ENCODE measurements around the gene FAM114A1. TPM values are rescaled to one million over a fixed set of nuclear protein-coding genes. Genes with fewer than 3 reads are reported as not detected.
A peak's percentile ranks its signal among the peaks of the same experiment; 100 is the strongest.

The FAM114A1 gene
- total RNA-seq, 1 donor from 2014 or later: 159 TPM

GRCh38 chr4:38846015-38846414 lies 21.6 kb upstream of the FAM114A1 start:
- Mint-ChIP-seq H3K27me3 (ENCODE audit: low read depth, unreplicated experiment) (no peaks in the 10 kb centered on the region), H3K27ac (ENCODE audit: unreplicated experiment) (no peak overlapping the region), H3K36me3 (ENCODE audit: low read depth, unreplicated experiment) (peaks cover 4% of the 10 kb centered on the region), H3K9me3 (ENCODE audit: unreplicated experiment) (peaks cover 25% of the 10 kb centered on the region), H3K4me1 (ENCODE audit: low read depth, unreplicated experiment) (no peaks in the 10 kb centered on the region), H3K4me3 (ENCODE audit: unreplicated experiment) (no peak overlapping the region)
- Histone ChIP-seq H3K4me1 (ENCODE audit: insufficient read depth, low read length) (no peaks in the 10 kb centered on the region), H3K9ac (ENCODE audit: low read length) (no peak overlapping the region), H3K4me2 (ENCODE audit: low read length) (no peak overlapping the region), H2AFZ (ENCODE audit: low read depth, low read length) (no peak overlapping the region), H3K79me2 (ENCODE audit: insufficient read depth, low read length) (no peaks in the 10 kb centered on the region), H3K27ac (ENCODE audit: low read depth, low read length) (no peak overlapping the region), H3K4me3 (ENCODE audit: insufficient read depth, low read depth, low read length) (no peak overlapping the region), H4K20me1 (ENCODE audit: insufficient read depth, low read length) (no peaks in the 10 kb centered on the region), H3K27me3 (ENCODE audit: insufficient read depth, low read length) (no peaks in the 10 kb centered on the region), H3K9me3 (ENCODE audit: insufficient read depth, low read depth, low read length) (no peaks in the 10 kb centered on the region), H3K36me3 (ENCODE audit: insufficient read depth, low read length) (no peaks in the 10 kb centered on the region)
- FAIRE-seq: no peak
- no peak for TF ChIP-seq CTCF (IDR thresholded peaks at IDR 0.05; ENCODE audit: insufficient read depth, low read depth, low read length)
- no peak for TF ChIP-seq EZH2 (IDR thresholded peaks at IDR 0.05; ENCODE audit: insufficient read depth, low read length)
- no peak for DNase-seq (ENCODE audit: low read depth)

- Histone ChIP-seq H3K9me3 (ENCODE audit: insufficient read depth, low read depth, low read length) (no peaks in the 10 kb centered on the region), H3K4me3 (ENCODE audit: insufficient read depth, low read depth, low read length) (no peak overlapping the region), H3K4me2 (ENCODE audit: low read length) (no peak overlapping the region), H3K36me3 (ENCODE audit: insufficient read depth, low read length) (no peaks in the 10 kb centered on the region), H4K20me1 (ENCODE audit: insufficient read depth, low read length) (no peaks in the 10 kb centered on the region), H3K4me1 (ENCODE audit: insufficient read depth, low read length) (peaks cover 22% of the 10 kb centered on the region), H3K9ac (ENCODE audit: low read length) (no peak overlapping the region), H2AFZ (ENCODE audit: low read depth, low read length) (no peak overlapping the region), H3K27me3 (ENCODE audit: insufficient read depth, low read length) (no peaks in the 10 kb centered on the region), H3K79me2 (ENCODE audit: insufficient read depth, low read length) (no peaks in the 10 kb centered on the region), H3K27ac (ENCODE audit: low read depth, low read length) (no peak overlapping the region)
- Mint-ChIP-seq H3K36me3 (ENCODE audit: low read depth, unreplicated experiment) (no peaks in the 10 kb centered on the region), H3K27me3 (ENCODE audit: low read depth, unreplicated experiment) (no peaks in the 10 kb centered on the region), H3K4me3 (ENCODE audit: unreplicated experiment) (no peak overlapping the region), H3K27ac (ENCODE audit: unreplicated experiment) (no peak overlapping the region), H3K4me1 (ENCODE audit: low read depth, unreplicated experiment) (peaks cover 25% of the 10 kb centered on the region), H3K9me3 (ENCODE audit: unreplicated experiment) (peaks cover 7% of the 10 kb centered on the region)
- no peak for FAIRE-seq
- TF ChIP-seq EZH2 (IDR thresholded peaks at IDR 0.05; ENCODE audit: insufficient read depth, low read length) (no peak), CTCF (IDR thresholded peaks at IDR 0.05; ENCODE audit: insufficient read depth, low read depth, low read length) (no peak)
- DNase-seq (ENCODE audit: low read depth): no peak
Measured at GRCh38 chr4:38855466-38855865, 12.1 kb upstream of the FAM114A1 start.

- no peak for TF ChIP-seq EZH2 (IDR thresholded peaks at IDR 0.05; ENCODE audit: insufficient read depth, low read length)
- TF ChIP-seq CTCF (IDR thresholded peaks at IDR 0.05; ENCODE audit: insufficient read depth, low read depth, low read length): no peak
- FAIRE-seq (no peak), DNase-seq (ENCODE audit: low read depth) (no peak)
- no peaks in the 10 kb centered on the region for H3K27me3 ChIP-seq (ENCODE audit: insufficient read depth, low read length)
- no peaks in the 10 kb centered on the region for H4K20me1 ChIP-seq (ENCODE audit: insufficient read depth, low read length)
- Mint-ChIP-seq H3K27ac (ENCODE audit: unreplicated experiment) (peak overlapping the region; percentile 75), H3K27me3 (ENCODE audit: low read depth, unreplicated experiment) (no peaks in the 10 kb centered on the region), H3K4me1 (ENCODE audit: low read depth, unreplicated experiment) (peaks cover 25% of the 10 kb centered on the region), H3K4me3 (ENCODE audit: unreplicated experiment) (peak overlapping the region; percentile 1), H3K9me3 (ENCODE audit: unreplicated experiment) (peaks cover 4% of the 10 kb centered on the region), H3K36me3 (ENCODE audit: low read depth, unreplicated experiment) (no peaks in the 10 kb centered on the region)
- peak overlapping the region; percentile 70 for H3K4me2 ChIP-seq (ENCODE audit: low read length)
- H2AFZ ChIP-seq (ENCODE audit: low read depth, low read length): no peak overlapping the region
- no peaks in the 10 kb centered on the region for H3K36me3 ChIP-seq (ENCODE audit: insufficient read depth, low read length)
- no peaks in the 10 kb centered on the region for H3K9me3 ChIP-seq (ENCODE audit: insufficient read depth, low read depth, low read length)
- no peak overlapping the region for H3K27ac ChIP-seq (ENCODE audit: low read depth, low read length)
- no peak overlapping the region for H3K9ac ChIP-seq (ENCODE audit: low read length)
- H3K79me2 ChIP-seq (ENCODE audit: insufficient read depth, low read length): no peaks in the 10 kb centered on the region
- peaks cover 22% of the 10 kb centered on the region for H3K4me1 ChIP-seq (ENCODE audit: insufficient read depth, low read length)
- H3K4me3 ChIP-seq (ENCODE audit: insufficient read depth, low read depth, low read length): no peak overlapping the region
Measured at GRCh38 chr4:38856046-38856445, 11.6 kb upstream of the FAM114A1 start.
